K562 (cell line): ENCODE results near the gene RORC. TPM values are rescaled to one million over a fixed set of nuclear protein-coding genes. Genes with fewer than 3 reads are reported as not detected.
A peak's percentile ranks its signal among the peaks of the same experiment; 100 is the strongest.

Experiments used
- ATAC-seq: fragments of 200-7000 bp; cut with Tn5 transposase; 3 replicates; pipeline ENCODE4 v1.9.1; 2020; ENCODE audit warnings: moderate library complexity
- BruUV-seq: library from RNA; stranded (reverse); fragments of 400-500 nt; replicated peaks from 2 replicates; lab custom pipeline; 2021; lab: Mats Ljungman, UMichigan
- CTCF ChIA-PET: fragments of 300-600 bp; formaldehyde crosslinking; extraction: SDS; loops from one replicate; lab custom pipeline; 2021; ENCODE audit warnings: low intra/inter-chr PET ratio; lab: Yijun Ruan, JAX
- POLR2A ChIA-PET: fragments of 300-600, 350-650 bp; sonication (Branson Sonifier 250); formaldehyde crosslinking; extraction: SDS; loops from one replicate; lab custom pipeline; 2021; ENCODE audit warnings: antibody characterized with exemption, inconsistent platforms; lab: Yijun Ruan, JAX
- DNase-seq, 4 experiments: peaks; one replicate each; pipeline versions ENCODE4 v3.0.0 to v3.0.0-alpha.2; 2011 to 2018; ENCODE audit warnings: low spot score in 3 of 4, mixed read lengths in 3 of 4; ENCODE audit errors: extremely low read depth in 1 of 4
- FAIRE-seq: peaks from 2 replicates; lab custom pipeline; 2011; peaks lifted over from hg19 to GRCh38; lab: Jason Lieb, UNC
- H2AFZ ChIP-seq: 2 replicates; pipeline ENCODE4 v1.6.0; 2011; ENCODE audit warnings: low read depth, low read length, control low read depth, inconsistent platforms
- H3K27ac ChIP-seq: fragments of 200-600 bp; 3 replicates; pipeline ENCODE4 v1.8.0; 2011; ENCODE audit warnings: low read depth, mild to moderate bottlenecking, control low read depth, inconsistent platforms, low read length, moderate library complexity, mixed read lengths; ENCODE audit errors: extremely low read depth
- H3K27me3 ChIP-seq, 2 experiments: fragments of 300-600 bp in 1 of 2; 2 replicates in 1 of 2; 3 replicates in 1 of 2; pipeline versions ENCODE4 v1.6.0 to v1.8.0; 2011; ENCODE audit warnings: inconsistent platforms in 2 of 2, low read length in 2 of 2, mild to moderate bottlenecking in 1 of 2, mixed read lengths in 1 of 2, moderate library complexity in 1 of 2; ENCODE audit not compliant: control insufficient read depth in 2 of 2, insufficient read depth in 2 of 2
- H3K36me3 ChIP-seq: fragments of 300-600 bp; 3 replicates; pipeline ENCODE4 v1.8.0; 2011; ENCODE audit warnings: mild to moderate bottlenecking, low read length, inconsistent platforms; ENCODE audit not compliant: control insufficient read depth, insufficient read depth
- H3K4me1 ChIP-seq, 2 experiments: fragments of 200-600 bp in 1 of 2; replicated peaks in 1 of 2; 2 replicates in 1 of 2; 3 replicates in 1 of 2; pipeline versions ENCODE4 v1.5.1 to v1.8.0; 2011; ENCODE audit warnings: inconsistent platforms in 2 of 2, low read length in 2 of 2, mild to moderate bottlenecking in 1 of 2, mixed read lengths in 1 of 2, moderate library complexity in 1 of 2; ENCODE audit not compliant: control insufficient read depth in 2 of 2, insufficient read depth in 2 of 2
- H3K4me2 ChIP-seq: 2 replicates; pipeline ENCODE4 v1.6.1; 2011; ENCODE audit warnings: low read length, control low read depth, inconsistent platforms, mixed read lengths; ENCODE audit not compliant: insufficient read depth
- H3K4me3 ChIP-seq: fragments of 200-600 bp; sonication (generic), shearing (Covaris generic); 2 replicates; pipeline ENCODE4 v1.5.1; 2016; ENCODE audit warnings: control low read depth, inconsistent platforms
- H3K79me2 ChIP-seq: fragments of 200-600 bp; 3 replicates; pipeline ENCODE4 v1.8.0; 2011; ENCODE audit warnings: low read length, inconsistent platforms; ENCODE audit not compliant: control insufficient read depth, insufficient read depth
- H3K9ac ChIP-seq, 2 experiments: 2 replicates each; pipeline versions ENCODE4 v1.6.0 to v1.6.1; 2011; ENCODE audit warnings: low read depth in 2 of 2, low read length in 2 of 2, control low read depth in 1 of 2, inconsistent platforms in 1 of 2, mild to moderate bottlenecking in 1 of 2, mixed read lengths in 1 of 2; ENCODE audit not compliant: insufficient read depth in 1 of 2
- H3K9me1 ChIP-seq: one replicate; pipeline ENCODE4 v1.6.0; 2011; ENCODE audit warnings: inconsistent platforms, mild to moderate bottlenecking, low read length, moderate library complexity; ENCODE audit not compliant: control insufficient read depth, insufficient read depth
- H3K9me3 ChIP-seq: replicated peaks from 2 replicates; pipeline ENCODE4 v1.5.1; 2011; ENCODE audit warnings: low read depth, low read length, inconsistent platforms; ENCODE audit not compliant: control insufficient read depth, insufficient read depth
- H4K20me1 ChIP-seq: replicated peaks from 2 replicates; pipeline ENCODE4 v1.6.1; 2011; ENCODE audit warnings: low read length, inconsistent platforms, mixed read lengths; ENCODE audit not compliant: control insufficient read depth, insufficient read depth
- BRD9 ChIP-seq: fragments of 450-650 bp; IDR thresholded peaks from 2 replicates; pipeline ENCODE4 v1.6.1; 2018; ENCODE audit warnings: low read depth; ENCODE audit not compliant: partially characterized antibody
- MLLT1 ChIP-seq, 2 experiments: fragments of 450-650 bp; IDR thresholded peaks; 2 replicates each; pipeline ENCODE4 v1.6.1; 2016
- POLR2G ChIP-seq: fragments of 200-400 bp; formaldehyde crosslinking; IDR thresholded peaks from 2 replicates; pipeline ENCODE4 v1.6.1; 2017; ENCODE audit warnings: low read depth, mild to moderate bottlenecking, antibody characterized with exemption, low read length, moderate library complexity
- ZC3H8 ChIP-seq: fragments of 450-650 bp; IDR thresholded peaks from 2 replicates; pipeline ENCODE4 v1.6.1; 2017
- ZNF561 ChIP-seq: fragments of 450-650 bp; formaldehyde crosslinking; conservative IDR thresholded peaks from 2 replicates; pipeline ENCODE4 v1.4.0; 2020; ENCODE audit warnings: mild to moderate bottlenecking, moderate library complexity
- WGBS: fragments of 100-300 bp; shearing (Covaris generic); methylation state at CpG from one replicate; pipeline ENCODE4 v1.1.6; 2016; ENCODE audit warnings: low coverage, mixed read lengths; ENCODE audit not compliant: insufficient coverage; ENCODE audit errors: missing lambda C conversion rate; 5-methylcytosine and 5-hydroxymethylcytosine counted together
- in situ Hi-C: fragments of 300-500 bp; cut with MboI; formaldehyde crosslinking; loops from 4 replicates; pipeline ENCODE4 v1.15.0; 2018; ENCODE audit warnings: inconsistent platforms, mixed read lengths
- intact Hi-C: fragments of 100-400 bp; cut with micrococcal nuclease; formaldehyde crosslinking; loops from 2 replicates; pipeline ENCODE4 v1.14.2; 2022
- polyA plus RNA-seq, 8 experiments: library from polyadenylated mRNA; depleted of rRNA in 4 of 8; stranded (reverse) in 5 of 8; unstranded in 3 of 8; fragments of >200 nt; fragmentation: Nextera tagmentation in 2 of 8; fragmentation: Illumina TruSeq in 1 of 8; extraction: Ambion mirVana in 2 of 8; extraction: Trizol in 1 of 8; gene quantifications; 2 replicates each; pipeline versions ENCODE4 v1.2.1 to v1.2.3, GENCODE V29; 2011 to 2014; ENCODE audit warnings: inconsistent platforms in 1 of 8, missing spikeins in 1 of 8
- total RNA-seq, 7 experiments: library from RNA; depleted of rRNA in 6 of 7; stranded (reverse); fragments of >200 nt in 6 of 7; fragmentation: Illumina TruSeq in 2 of 7; extraction: Trizol in 2 of 7; gene quantifications; 2 replicates each; pipeline versions ENCODE4 v1.2.1 to v1.2.3, GENCODE V29; 2011 to 2021; ENCODE audit warnings: low replicate concordance in 1 of 7

RORC gene
- total and polyA plus RNA-seq, 9 of the 15 experiments (the other 6 are each of a cell fraction or from before 2014, with no cell fraction given), result not detected

- intact Hi-C loops, result no loop called here
- no peak for FAIRE-seq
- peaks cover 3% of the 10 kb centered on the region for H3K9me1 ChIP-seq
- ATAC-seq, result no peak
- in situ Hi-C loops, result no loop called here
- H3K4me3 ChIP-seq, result no peak overlapping the region
- CTCF ChIA-PET, result no interaction called here
- no TSS peak for BruUV-seq
- no peaks in the 10 kb centered on the region for H4K20me1 ChIP-seq
- H3K4me2 ChIP-seq, result no peak overlapping the region
- peaks cover 27% of the 10 kb centered on the region; the same call in 2 of the 3 replicates for H3K36me3 ChIP-seq
- H3K27me3 ChIP-seq, result no peaks in the 10 kb centered on the region; a peak in 1 of 5 replicates
- no peaks in the 10 kb centered on the region for H3K79me2 ChIP-seq
- no peak overlapping the region for H3K9ac ChIP-seq
- POLR2A ChIA-PET, result interaction anchor here (0.6 to 1.3 kb wide), 5 partner anchors 10 to 1563 kb away, joined by 3 to 5 read pairs (median 3); no protein-coding TSS in a partner anchor
- no peaks in the 10 kb centered on the region for H3K9me3 ChIP-seq
- H3K4me1 ChIP-seq, result 0 out of 5 replicates have a peak, but pooled peaks cover 0 to 2% of the 10 kb centered on the region in 2 experiments
- no peak for DNase-seq
- 28% methylated on average over 4 of the region's 5 CpGs for WGBS
- no peak overlapping the region for H3K27ac ChIP-seq
- H2AFZ ChIP-seq, result no peak overlapping the region
- no peak for TF ChIP-seq ZC3H8
- TF ChIP-seq POLR2G, result 0 out of 2 replicates have a peak, but pooled peaks have one; percentile 17
- no peak for TF ChIP-seq ZNF561
- TF ChIP-seq BRD9, result no peak
- TF ChIP-seq MLLT1 (IDR thresholded peaks at IDR 0.05), result no peak
Measured at GRCh38 chr1:151871284-151872030, 39.9 kb upstream of the RORC start.
